Prostate gland (tissue), 2 donors: Measurements from ENCODE around the gene INO80D. TPM values are rescaled to one million over a fixed set of nuclear protein-coding genes. Genes with fewer than 3 reads are reported as not detected.

Experiments used
- DNase-seq: peaks from one replicate; pipeline ENCODE4 v3.0.0-alpha.2; 2019; ENCODE audit warnings: low spot score
- H3K27ac ChIP-seq, 2 donors: fragments of 200-600 bp; sonication (generic); 2 replicates each; pipeline ENCODE4 v1.5.1; 2017 to 2019
- H3K27me3 ChIP-seq: fragments of 200-600 bp; sonication (generic); replicated peaks from 2 replicates; pipeline ENCODE4 v1.5.1; 2019; ENCODE audit not compliant: insufficient read depth
- H3K36me3 ChIP-seq, 2 donors: fragments of 200-600 bp; sonication (generic); 1 replicate in 1 of 2; 2 replicates in 1 of 2; pipeline versions ENCODE4 v1.5.1 to v1.8.1; 2017 to 2019
- H3K4me1 ChIP-seq: fragments of 200-600 bp; sonication (generic); replicated peaks from 2 replicates; pipeline ENCODE4 v1.5.1; 2019
- H3K4me3 ChIP-seq, 2 donors: fragments of 200-600 bp; sonication (generic); 2 replicates each; pipeline ENCODE4 v1.5.1; 2017 to 2019
- H3K9me3 ChIP-seq: fragments of 200-600 bp; sonication (generic); 2 replicates; pipeline ENCODE4 v1.5.1; 2017
- POLR2A ChIP-seq: fragments of 450-650 bp; IDR thresholded peaks from one replicate; pipeline ENCODE4 v1.6.1; 2016; ENCODE audit warnings: antibody characterized with exemption, mild to moderate bottlenecking
- POLR2AphosphoS5 ChIP-seq: sonication (generic); formaldehyde crosslinking; IDR thresholded peaks from one replicate; pipeline ENCODE4 v1.6.1; 2017; ENCODE audit warnings: antibody characterized with exemption
- WGBS: methylation state at CpG from one replicate; pipeline ENCODE4 v1.1.5; 2018; 5-methylcytosine and 5-hydroxymethylcytosine counted together
- intact Hi-C: fragments of 100-400 bp; cut with DNase I; formaldehyde crosslinking; loops from one replicate; pipeline ENCODE4 v1.14.2; 2022
- total RNA-seq, 2 donors: library from RNA; depleted of rRNA; stranded (reverse); fragments of >200 nt; gene quantifications; one replicate each; pipeline ENCODE4 v1.1.0, GENCODE V29; 2016
- TF ChIP-seq, protein P1 (sequence below), 4 experiments: fragments of 200-600 bp in 2 of 4; fragments of 450-650 bp in 2 of 4; sonication (generic) in 2 of 4; IDR thresholded peaks; 1 replicate in 3 of 4; 2 replicates in 1 of 4; pipeline ENCODE4 v1.5.1; 2016 to 2019; ENCODE audit warnings: antibody characterized with exemption in 4 of 4, mild to moderate bottlenecking in 2 of 4, moderate library complexity in 2 of 4

Gene INO80D
- total RNA-seq, 2 donors from 2014 or later, result 11.7 to 32.8 TPM

- Histone ChIP-seq H3K9me3 (no peaks in the 10 kb centered on the region), H3K36me3 (peaks cover 0 to 2% of the 10 kb centered on the region in 2 donors), H3K27ac (no peak overlapping the region), H3K4me3 (no peak overlapping the region), H3K27me3 (no peaks in the 10 kb centered on the region), H3K4me1 (no peaks in the 10 kb centered on the region)
- no peak for DNase-seq
- 96% methylated on average over 1 of the region's 1 CpG for WGBS
- TF ChIP-seq POLR2A, result no peak
- no peak for TF ChIP-seq POLR2AphosphoS5
- TF ChIP-seq, protein P1, sequence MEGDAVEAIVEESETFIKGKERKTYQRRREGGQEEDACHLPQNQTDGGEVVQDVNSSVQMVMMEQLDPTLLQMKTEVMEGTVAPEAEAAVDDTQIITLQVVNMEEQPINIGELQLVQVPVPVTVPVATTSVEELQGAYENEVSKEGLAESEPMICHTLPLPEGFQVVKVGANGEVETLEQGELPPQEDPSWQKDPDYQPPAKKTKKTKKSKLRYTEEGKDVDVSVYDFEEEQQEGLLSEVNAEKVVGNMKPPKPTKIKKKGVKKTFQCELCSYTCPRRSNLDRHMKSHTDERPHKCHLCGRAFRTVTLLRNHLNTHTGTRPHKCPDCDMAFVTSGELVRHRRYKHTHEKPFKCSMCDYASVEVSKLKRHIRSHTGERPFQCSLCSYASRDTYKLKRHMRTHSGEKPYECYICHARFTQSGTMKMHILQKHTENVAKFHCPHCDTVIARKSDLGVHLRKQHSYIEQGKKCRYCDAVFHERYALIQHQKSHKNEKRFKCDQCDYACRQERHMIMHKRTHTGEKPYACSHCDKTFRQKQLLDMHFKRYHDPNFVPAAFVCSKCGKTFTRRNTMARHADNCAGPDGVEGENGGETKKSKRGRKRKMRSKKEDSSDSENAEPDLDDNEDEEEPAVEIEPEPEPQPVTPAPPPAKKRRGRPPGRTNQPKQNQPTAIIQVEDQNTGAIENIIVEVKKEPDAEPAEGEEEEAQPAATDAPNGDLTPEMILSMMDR (IDR thresholded peaks at IDR 0.05), result no peak
- intact Hi-C loops, result no loop called here
These were observed 74.2 kb downstream of the INO80D start for GRCh38 chr2:206011795-206012194.

GRCh38 chr2:206011018-206011614 lies 74.9 kb downstream of the INO80D start:
- WGBS, result 97% methylated on average over 4 of the region's 4 CpGs
- Histone ChIP-seq H3K4me1 (no peaks in the 10 kb centered on the region), H3K9me3 (no peaks in the 10 kb centered on the region), H3K27me3 (no peaks in the 10 kb centered on the region), H3K36me3 (peaks cover 0 to 2% of the 10 kb centered on the region in 2 donors), H3K27ac (no peak overlapping the region), H3K4me3 (no peak overlapping the region)
- DNase-seq, result no peak
- intact Hi-C loops, result no loop called here
- no peak for TF ChIP-seq POLR2AphosphoS5

- intact Hi-C loops, result no loop called here
- Histone ChIP-seq H3K36me3 (peaks cover 10 to 12% of the 10 kb centered on the region in 2 donors), H3K4me1 (no peaks in the 10 kb centered on the region), H3K27me3 (no peaks in the 10 kb centered on the region), H3K27ac (no peak overlapping the region), H3K4me3 (no peak overlapping the region), H3K9me3 (no peaks in the 10 kb centered on the region)
- TF ChIP-seq POLR2A (no peak), POLR2AphosphoS5 (no peak)
- TF ChIP-seq, protein P1 (IDR thresholded peaks at IDR 0.05), result peak in 1 of 4 experiments; percentile 16
- WGBS, result 94% methylated on average over 8 of the region's 8 CpGs
- no peak for DNase-seq
These were observed 81.8 kb downstream of the INO80D start for GRCh38 chr2:206004004-206004693.

DNA sequence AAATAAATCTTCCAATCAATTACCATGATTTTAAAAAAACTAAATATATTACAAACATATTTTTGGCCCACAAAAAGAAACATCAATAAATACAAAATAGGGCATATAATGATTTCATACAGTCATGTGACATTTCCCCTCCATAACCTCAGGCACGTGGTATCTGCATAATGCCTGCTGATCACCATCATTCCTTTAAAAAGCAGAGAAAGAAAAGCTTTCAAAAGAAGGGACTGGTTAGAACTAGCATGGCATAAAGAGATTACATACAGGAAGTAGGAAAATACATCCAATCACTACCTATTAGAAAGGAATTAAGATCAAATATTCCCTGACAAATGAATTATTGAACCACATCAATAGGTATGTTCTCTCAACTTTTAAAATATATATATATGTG lies 83.5 kb downstream of the INO80D start:
- no peaks in the 10 kb centered on the region for H3K9me3 ChIP-seq
- no peaks in the 10 kb centered on the region for H3K27me3 ChIP-seq
- H3K4me1 ChIP-seq, result no peaks in the 10 kb centered on the region
- no peak overlapping the region for H3K27ac ChIP-seq
- peaks cover 7 to 12% of the 10 kb centered on the region in 2 donors for H3K36me3 ChIP-seq
- H3K4me3 ChIP-seq, result no peak overlapping the region
- WGBS, result 53% methylated on average over 1 of the region's 1 CpG
- no peak for TF ChIP-seq POLR2A
- no peak for TF ChIP-seq POLR2AphosphoS5
- TF ChIP-seq, protein P1 (IDR thresholded peaks at IDR 0.05), result no peak
- no peak for DNase-seq
- intact Hi-C loops, result no loop called here

GRCh38 chr2:206001912-206002311 lies 84.1 kb downstream of the INO80D start:
- H3K27ac ChIP-seq, result no peak overlapping the region
- H3K36me3 ChIP-seq, result peaks cover 7 to 12% of the 10 kb centered on the region in 2 donors
- no peaks in the 10 kb centered on the region for H3K4me1 ChIP-seq
- WGBS, result 52% methylated on average over 5 of the region's 5 CpGs
- H3K9me3 ChIP-seq, result no peaks in the 10 kb centered on the region
- DNase-seq, result no peak
- intact Hi-C loops, result no loop called here
- H3K4me3 ChIP-seq, result no peak overlapping the region
- no peak for TF ChIP-seq POLR2A
- TF ChIP-seq, protein P1 (IDR thresholded peaks at IDR 0.05), result no peak
- TF ChIP-seq POLR2AphosphoS5, result no peak
- no peaks in the 10 kb centered on the region for H3K27me3 ChIP-seq
